ENCODE measurements around the gene SFI1. TPM values are rescaled to one million over a fixed set of nuclear protein-coding genes. Genes with fewer than 3 reads are reported as not detected.

Gene SFI1
- total RNA-seq, 1 donor from 2014 or later, result 20.3 TPM

DNA sequence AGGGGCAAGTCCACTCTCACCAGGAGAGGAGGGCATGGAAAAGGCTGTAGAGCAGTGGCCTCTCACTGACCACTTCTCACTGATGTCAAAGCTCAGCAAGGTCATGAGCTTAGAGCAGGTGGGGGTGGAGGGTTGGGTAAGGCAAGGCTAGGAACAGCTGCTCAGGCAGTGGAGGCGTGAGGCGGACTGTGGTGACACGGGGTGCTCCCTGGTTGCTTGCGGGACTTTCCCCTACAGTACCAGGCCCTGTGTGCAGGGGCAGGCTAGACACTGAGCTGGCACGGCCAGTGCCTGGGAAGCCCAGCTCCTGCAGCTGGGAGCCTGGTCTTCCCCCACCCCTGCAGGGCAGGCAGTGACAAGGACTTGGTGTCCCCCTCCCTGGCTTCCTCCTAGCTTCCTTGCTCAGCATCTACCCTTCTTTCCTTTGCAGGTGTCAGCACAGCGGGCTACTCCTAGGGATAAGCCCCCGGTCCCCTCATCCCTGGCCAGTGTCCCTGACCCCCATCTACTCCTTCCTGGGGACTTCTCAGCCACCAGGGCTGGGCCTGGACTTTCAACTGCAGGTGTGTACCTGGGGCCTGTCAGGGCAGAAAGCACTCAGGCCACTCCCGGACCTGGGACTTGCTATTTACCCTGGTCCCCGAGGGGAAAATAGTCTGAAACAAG, 120.1 kb downstream of the SFI1 start:
- no peak for DNase-seq

DNA sequence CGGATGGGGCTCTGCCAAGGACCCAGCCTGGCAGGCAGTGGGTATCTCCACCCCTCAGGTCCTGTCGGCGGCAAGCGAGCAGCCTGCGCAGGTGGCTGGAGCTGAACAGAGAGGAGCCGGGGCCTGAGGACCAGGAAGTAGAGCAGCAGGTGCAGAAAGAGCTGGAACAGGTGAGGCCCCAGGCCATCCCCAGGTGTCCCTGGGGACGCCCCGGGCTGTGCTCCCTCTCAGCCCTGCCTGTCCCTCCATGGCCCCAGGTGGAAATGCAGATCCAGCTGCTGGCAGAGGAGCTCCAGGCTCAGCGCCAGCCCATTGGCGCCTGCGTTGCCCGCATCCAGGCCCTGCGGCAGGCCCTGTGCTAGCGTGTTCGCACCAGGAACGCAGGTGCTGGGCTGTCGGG, 121.7 kb downstream of the SFI1 start:
- DNase-seq, result no peak

DNA sequence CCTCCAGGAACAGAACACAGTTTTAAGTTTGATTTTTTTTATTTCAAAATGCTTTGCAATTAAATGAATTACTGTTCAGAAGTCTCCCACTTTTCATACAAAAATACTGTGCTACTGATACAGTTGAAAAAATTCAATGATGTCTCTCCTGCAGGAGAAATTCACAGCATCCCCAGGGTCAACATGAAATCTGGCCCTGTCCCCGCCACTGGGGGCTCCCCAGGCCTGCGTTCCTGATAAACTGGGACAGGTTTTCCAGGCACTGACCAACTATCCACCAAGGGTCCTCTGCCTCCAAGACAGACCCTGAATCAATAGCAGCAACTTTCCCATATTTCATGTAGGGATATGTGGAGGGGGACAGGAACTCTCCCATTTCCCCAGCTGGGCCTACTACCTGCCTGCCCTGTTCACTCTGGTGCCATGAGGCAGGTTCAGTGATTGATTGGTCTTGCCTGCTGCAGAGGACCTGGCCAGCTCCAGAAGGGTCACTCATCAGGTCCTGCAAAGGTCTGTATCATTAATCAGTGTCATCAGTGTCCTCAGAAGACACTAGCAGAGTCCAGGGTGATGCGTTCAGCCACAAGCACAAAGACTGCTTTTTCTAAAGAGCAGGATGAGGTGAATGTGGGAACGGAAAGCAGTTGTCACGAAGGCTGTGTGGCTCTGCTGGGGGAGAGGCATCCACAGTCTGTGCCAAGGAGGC, 122.3 kb downstream of the SFI1 start:
- DNase-seq, result no peak

DNA sequence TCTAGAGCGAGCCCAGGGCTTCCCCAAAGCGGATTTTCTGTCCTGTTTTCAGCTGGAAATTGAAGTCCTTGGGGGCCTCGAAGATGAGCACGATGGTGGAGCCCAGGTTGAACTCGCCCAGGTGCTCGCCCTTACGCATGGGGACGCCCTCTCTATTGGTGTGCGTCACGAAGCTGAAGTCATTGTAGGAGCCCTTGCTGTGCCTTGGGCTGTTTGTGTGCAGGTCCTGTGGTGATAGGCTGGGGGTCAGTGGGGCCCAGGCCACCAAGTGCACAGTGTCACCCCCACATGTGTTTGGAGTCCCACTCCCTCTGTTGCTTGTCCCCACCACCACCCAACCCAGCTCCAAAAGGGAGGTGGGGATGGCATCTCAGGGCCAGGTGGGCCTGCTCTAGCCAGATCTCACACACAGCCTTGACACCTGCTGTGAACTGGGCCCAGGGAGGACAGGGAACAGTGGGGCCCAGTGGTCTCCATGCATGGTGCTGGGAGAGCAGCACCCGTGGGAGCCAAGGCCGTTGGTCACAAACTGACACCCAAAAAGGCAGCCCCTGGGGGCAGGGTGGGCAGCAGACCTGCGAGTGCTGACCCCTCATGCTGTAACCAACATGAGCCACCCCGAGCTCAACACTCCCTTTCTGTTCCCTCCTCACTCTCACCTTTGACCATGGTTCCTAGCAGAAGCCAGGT, 123.4 kb downstream of the SFI1 start:
- no peak for DNase-seq

DNA sequence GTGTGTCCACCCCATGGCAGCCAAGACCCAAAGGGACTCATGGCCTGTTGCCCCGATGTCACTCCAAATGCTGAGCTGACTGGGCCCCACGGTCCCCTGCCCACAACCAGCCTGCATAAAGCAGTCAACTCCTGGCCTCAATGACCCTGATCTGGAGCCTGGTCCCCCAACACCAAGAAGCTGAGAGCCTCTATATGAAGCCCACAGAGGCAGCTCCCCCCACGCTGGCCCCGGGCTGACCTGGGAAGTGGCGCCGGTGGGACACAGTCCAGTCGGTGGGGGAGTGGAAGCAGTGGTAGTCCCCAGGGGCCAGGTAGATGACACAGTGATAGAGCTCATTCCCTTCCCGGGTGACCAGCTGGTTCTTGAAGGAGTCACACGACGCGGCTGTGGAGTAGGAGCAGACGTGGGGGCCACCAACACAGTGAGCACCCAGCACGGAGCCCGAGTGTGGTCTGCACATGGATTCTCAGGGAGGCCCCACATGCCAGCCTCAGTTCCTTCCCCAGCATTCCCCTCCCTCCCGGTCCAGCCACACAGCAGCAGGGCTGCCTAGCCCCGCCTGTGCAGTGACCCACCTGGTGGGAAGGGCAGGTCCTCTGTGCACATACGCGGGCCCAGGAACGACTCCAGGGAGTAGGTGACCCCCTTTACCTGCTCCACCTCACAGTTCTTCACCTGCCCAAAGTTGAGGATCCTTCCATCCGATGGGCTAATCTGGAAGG, 124.6 kb downstream of the SFI1 start:
- DNase-seq, result no peak

DNA sequence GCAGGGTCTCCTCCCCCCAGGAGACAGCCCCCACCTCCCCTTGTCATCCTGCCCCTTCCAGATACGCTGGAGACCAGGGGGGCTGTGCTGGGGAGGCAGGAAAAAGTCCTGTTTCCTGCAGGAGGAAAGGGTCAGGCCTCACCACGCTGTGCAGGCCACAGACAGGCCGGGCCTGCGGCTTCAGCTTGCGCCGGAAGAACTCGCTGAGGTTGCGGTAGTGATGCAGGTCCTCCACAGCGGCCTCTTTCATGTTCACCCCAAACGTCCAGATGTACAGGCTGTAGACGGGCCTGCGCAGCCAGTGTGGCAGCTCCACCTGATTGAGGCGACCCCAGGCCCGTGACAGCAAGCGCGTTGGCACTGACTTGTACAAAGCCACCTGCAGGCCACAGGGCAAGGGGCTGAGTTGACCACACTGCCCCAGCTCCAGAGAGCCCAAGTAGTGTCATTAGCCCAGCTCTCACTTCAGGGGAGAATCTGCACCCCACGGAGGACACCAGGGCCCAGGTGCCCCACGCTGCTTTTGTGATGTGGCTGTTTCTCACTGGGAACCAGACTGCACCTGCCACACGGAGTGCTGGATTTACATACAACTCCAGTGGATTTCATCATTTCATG, 125.3 kb downstream of the SFI1 start:
- DNase-seq, result no peak

DNA sequence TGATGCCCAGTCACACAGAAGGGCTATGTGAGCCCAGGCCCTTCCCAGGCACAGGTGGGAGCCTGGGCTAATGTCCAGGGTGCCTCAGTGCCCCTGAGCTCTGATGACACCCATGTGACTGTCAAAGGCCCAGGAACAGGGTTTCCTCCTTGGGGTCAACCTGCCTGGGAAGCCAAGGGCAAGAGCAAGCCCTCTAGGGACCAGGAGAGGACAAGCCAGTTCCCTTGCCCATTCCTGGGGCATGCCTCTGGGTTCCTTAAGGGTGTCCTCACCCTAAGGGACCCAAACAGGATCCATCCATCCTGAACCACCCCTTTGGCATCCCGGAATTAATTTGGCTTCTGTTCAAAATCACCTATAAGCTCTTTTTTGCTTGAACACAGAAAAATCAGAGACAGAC, 126.6 kb downstream of the SFI1 start:
- no peak for DNase-seq

DNA sequence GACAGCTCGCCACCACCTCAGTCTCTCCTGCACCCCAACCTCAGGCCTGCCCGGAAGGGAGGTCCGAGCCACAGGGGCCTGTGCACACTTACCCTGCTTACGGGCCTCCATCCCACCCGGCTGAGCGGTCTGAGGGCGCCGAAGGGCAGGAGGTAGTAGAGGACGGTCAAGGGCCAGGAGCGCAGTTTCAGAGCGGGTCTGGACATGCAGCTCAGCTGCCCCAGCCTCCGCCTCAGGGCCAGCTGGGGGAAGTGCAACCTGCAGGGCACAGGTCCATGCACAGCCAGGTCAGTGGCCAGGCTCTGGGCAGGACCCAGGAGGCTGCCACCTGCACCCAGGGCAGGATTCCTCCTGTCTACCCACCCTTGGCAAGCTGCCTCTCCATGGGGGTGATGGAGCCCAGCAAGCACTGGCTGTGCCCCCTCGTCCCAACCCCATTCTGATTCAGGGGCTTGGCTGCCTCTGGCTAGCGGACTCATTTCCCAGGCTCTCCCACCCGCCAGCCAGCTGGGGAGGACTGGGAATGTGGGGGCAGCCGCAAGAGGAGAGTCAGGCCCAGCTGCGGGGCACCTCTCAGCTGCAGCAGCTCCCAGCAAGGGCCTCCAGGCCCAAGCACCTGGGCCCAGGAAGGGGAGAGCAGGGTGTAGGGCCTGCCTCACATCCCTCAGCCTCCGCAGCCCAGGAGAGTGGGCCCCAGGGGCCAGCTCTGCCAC, 127.4 kb downstream of the SFI1 start:
- no peak for DNase-seq

DNA sequence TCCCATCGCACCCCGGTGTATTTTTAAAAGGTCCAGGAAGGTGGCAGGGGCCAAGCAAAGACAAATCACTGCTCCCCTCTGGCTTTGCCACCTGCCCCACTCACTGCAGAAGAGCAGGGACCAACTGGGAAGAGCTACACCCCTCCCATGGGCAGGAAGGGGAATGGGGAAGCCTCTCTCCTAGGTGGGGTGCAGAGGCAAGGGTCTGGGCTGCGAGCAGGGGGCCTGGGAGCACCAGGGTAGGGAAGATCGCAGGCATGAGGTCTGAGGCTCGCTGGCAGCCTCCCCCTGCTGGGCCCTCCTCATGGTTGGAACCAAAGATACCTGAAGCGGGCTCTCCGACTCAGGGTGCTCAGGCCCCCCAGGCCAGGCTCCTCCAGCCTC, 128.9 kb downstream of the SFI1 start:
- DNase-seq, result no peak

DNA sequence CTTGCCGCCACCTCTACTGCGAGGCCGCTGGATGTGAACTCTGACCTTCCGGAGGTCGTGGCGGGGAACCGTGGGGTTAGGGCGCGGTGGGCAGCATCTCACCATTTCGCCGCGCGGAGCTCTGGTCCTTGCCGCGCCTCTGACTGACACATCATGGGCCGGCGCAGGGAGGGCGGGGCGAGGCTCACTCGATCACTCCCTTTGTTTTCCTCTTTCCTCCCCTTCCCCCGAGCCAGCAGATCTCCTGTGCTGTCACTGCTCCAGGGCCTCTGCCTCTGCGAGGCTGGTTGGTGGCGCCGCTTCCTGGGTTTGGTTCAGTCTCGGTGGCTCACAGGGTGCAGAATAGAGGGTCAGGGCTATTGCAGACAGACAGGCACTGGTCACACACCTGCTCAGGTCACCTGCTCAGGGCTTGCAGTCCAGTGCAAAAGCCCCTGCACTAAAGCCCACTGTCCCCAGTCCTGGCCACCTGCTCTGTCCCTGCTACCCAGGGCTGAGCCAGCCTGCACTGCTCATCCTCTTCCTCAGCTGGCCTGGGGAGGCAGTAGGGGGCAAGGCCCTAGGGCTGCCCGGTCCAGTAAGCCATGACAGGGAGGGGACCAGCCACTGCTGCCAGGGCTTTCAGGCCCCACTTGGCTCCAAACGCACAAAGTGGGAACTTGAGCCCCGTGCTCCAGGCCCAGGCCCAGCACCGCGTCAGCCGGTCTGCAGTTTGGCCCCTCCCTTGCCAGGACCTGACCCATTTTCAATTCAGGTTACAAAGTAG, 129.5 kb downstream of the SFI1 start:
- DNase-seq, result peak; percentile 22

DNA sequence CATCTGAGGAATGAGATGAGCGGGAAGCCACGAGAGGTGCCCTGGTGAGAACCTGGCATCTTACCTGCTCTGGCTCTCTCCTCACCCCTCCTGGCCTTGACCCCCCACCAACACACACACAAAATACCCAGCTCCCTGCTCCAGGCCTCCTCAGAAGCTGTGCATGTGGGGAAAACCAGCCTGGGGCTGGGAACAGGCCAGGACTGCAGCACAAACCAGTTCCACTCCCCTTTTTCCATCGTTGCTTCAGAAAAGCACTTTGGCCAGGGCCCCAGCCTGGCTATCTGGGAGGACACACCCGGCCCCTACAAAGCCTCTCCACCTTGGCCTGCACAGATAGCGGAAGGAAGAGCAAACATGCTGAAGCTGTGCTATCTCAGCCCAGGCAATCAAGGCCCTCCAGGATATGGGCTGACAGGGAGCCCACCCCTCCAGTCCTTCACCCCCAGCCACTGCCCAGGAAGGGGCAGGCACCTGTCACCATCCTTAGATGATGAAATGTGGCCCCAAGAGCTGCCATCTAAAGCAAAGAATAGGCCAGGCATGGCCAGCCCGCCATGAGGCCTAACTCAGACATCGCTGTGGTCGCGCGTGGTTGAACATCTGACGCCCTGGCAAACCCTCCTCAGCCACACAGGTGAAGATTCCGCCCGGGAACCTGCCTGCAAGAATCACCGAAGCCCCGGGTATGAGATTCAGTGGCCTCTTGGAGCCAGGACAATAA, 130.3 kb downstream of the SFI1 start:
- DNase-seq, result no peak

DNA sequence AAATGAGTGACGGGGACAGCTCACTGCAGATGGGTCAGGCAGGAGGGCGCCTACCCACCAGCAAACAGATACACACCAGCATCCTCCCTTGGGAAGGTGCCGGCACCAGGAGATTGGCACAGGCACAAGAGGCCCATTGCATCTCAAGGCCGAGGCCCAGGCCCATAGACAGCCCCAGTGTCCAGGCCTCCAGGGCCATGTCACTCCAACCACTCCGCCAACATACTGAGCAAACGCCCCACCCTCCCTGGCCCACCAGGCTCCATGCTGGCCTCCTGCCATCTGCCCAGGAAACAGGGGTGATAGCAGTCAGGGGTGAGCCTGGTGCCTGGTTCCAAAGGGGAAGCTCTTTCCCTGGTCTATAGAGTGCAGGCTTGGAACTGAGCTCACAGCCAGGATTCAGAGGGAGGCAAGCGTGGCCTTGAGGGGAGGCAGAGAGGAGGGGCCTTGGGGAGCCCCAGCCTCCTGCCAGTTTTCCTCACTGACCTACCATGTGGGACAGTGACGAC, 130.9 kb downstream of the SFI1 start:
- no peak for DNase-seq

DNA sequence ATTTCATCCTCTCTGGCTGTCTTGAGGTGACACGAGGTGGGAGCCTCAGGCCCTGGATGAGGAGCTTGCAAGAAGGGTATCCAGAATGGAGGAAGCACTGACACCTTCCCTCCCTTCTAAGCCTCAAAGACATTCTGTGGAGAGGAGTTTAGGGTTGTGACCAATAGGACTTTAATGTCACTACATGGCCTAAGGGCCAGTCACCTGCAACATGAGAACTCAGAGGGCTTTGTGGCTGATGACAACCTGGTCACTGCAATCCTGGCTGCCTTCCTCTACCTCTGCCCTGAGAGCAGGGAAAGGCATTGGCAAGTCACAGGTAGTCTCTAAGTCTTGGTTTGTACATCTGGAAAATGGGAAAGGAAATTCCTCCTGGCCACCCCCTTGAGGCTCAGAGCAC, 132.0 kb downstream of the SFI1 start:
- DNase-seq, result no peak

DNA sequence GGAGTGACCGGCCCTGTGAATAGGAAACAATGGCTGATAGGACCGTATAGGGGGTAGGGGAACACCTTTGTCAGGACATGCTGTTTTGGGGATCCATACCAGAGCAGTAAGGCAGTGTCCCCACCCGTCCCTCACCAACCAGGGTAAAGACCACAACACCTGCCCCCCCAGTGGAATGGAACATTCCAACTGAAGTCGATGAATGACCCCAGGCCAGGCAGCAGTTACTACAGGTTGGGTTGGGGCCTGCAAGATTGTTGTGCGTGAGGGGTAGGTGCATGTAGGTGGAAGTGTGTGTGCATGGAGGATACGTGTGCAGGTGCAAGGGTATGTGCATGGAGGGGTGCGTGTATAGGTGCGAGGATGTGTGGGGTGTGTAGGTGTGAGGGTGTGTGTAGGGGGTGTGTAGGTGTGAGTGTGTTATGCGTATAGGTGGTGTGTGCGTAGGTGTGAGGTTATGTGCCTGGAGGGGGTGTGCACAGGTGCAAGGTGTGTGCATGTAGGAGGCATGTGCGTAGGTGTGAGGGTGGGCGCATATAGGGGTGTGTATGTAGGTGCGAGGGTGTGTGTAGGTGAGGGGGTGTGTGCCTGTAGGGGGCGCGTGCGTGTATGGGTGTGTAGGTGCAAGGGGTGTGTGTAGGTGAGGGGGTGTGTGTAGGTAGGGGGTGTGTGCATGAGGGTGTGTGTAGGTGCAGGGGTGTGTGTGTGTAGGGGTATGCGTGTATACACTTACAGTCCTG, 132.8 kb downstream of the SFI1 start:
- DNase-seq, result no peak

DNA sequence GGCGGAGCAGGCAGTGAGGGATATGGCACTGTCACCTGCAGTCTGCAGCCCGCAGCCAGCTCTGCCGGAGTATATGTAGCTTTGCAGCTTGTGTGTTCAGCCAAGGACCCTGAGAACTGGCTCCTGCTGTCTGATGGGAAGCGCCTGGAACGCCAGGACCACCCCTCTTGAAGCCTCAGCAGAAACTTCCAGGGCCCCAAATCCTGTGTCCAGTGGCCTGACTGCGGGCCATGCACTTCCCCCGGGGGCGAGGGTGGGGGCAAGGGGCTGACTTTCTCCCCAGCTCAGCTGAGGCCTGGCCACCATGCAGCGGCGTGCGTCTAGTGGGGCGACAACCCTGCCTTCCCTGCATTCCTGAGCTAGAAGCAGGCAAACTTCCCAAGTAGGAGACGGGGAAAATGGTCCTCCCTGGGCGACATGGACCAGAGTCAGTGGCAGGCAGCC, 133.4 kb downstream of the SFI1 start:
- no peak for DNase-seq

DNA sequence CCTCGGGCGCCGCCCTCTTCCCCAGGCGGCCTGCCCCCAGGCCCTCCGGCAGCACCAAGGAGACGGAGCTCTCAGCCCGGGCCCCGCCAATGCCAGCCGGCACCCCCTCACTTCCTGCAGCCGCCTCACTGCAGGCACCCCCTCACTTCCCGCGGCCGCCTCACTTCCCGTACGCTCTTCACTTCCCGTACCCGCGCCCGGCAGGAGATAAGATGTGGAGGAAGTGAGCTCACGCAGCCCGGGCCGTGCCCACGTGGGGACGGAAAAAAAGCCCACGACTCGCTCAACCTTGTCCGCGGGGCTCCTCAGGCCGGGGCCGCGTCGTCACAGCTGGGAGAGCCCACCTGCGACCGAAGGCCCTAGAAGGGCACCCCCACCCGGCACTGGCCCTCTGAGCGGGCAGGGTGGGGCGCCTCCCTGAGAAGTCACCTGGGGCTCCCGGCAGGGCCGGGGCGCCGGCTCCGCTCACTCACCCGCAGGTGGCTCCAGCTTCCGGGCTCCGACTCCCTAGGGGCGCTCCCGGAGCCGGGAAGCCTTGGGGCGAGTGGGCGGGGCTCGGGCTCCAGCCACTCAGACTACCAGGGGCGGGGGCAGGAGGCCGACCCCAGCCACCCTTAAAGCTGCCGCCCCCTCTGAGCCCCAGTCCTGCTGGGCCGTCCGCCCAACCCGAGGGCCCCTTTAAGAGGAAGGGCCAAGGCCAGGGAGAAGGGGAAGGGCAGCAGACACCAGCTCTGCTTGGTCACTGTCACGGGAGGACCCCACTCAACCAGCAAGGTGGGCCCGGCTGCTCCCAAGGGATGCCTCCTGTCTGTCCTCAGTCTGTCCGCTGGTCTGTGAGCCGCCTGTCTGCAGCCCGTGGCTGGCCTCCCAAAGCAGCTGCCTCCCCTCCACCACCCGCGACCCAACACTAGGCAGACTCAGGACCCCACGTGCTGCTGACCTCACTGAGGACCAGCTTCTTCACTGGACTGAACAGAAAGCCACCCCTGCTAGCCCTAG, 134.3 kb downstream of the SFI1 start:
- peak; percentile 34 for DNase-seq

DNA sequence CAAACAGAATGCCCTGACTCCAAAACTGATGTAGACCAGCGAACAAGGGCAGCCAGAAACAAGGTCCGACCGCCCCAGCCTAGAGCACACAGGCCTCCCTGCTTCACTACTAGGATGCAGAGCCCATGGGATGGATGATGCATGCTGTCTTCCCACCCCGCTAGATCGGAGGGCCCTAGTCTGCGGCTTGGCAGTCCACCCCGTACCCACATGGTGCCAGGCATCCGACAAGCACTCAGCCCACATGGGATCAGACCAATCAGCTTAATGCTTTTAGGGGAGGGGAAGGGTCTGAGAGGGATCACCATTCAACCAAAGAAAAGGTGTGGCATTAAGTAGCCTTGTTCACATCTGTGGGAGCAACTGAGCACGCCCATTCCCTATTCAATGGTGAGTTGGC, 135.1 kb downstream of the SFI1 start:
- DNase-seq, result no peak
